Upper lobe of left lung (tissue), 6 donors: ENCODE results near the gene CCNG2. TPM values are rescaled to one million over a fixed set of nuclear protein-coding genes. Genes with fewer than 3 reads are reported as not detected.

ENCODE experiments used
- ATAC-seq, 2 donors: fragments of 200-7000 bp; cut with Tn5 transposase; one replicate each; pipeline ENCODE4 v1.9.1; 2022; ENCODE audit warnings: mild to moderate bottlenecking in 2 of 2, moderate library complexity in 2 of 2; ENCODE audit not compliant: low FRiP score in 2 of 2
- DNase-seq, 2 donors: peaks; one replicate each; pipeline ENCODE4 v3.0.0-alpha.2; 2019 to 2020
- H3K27ac ChIP-seq, 4 donors: fragments of 200-600 bp; sonication (generic); one replicate each; pipeline ENCODE4 v1.5.1; 2016 to 2019
- H3K27me3 ChIP-seq, 4 donors: fragments of 200-600 bp; sonication (generic); one replicate each; pipeline ENCODE4 v1.5.1; 2017 to 2019
- H3K36me3 ChIP-seq, 4 donors: fragments of 200-600 bp; sonication (generic); one replicate each; pipeline ENCODE4 v1.5.1; 2016 to 2019
- H3K4me1 ChIP-seq, 4 donors: fragments of 200-600 bp; sonication (generic); one replicate each; pipeline ENCODE4 v1.5.1; 2018 to 2019
- H3K4me3 ChIP-seq, 4 donors: fragments of 200-600 bp; sonication (generic); one replicate each; pipeline ENCODE4 v1.5.1; 2017 to 2019; ENCODE audit warnings: mild to moderate bottlenecking in 2 of 4, moderate library complexity in 1 of 4
- H3K9me3 ChIP-seq, 4 donors: fragments of 200-600 bp; sonication (generic); one replicate each; pipeline ENCODE4 v1.5.1; 2018 to 2019
- CTCF ChIP-seq, 6 experiments: fragments of 450-650 bp in 4 of 6; fragments of 200-600 bp in 2 of 6; sonication (generic) in 2 of 6; IDR thresholded peaks; one replicate each; pipeline ENCODE4 v1.5.1; 2016 to 2019; ENCODE audit warnings: antibody characterized with exemption in 6 of 6
- EP300 ChIP-seq, 4 donors: sonication (generic); formaldehyde crosslinking; IDR thresholded peaks; one replicate each; pipeline ENCODE4 v1.5.1; 2017; ENCODE audit warnings: antibody characterized with exemption in 4 of 4, control low read depth in 2 of 4
- POLR2A ChIP-seq, 4 donors: fragments of 450-650 bp; IDR thresholded peaks; one replicate each; pipeline ENCODE4 v1.5.1; 2016 to 2017; ENCODE audit warnings: antibody characterized with exemption in 4 of 4, mild to moderate bottlenecking in 2 of 4
- POLR2AphosphoS5 ChIP-seq, 2 donors: sonication (generic); formaldehyde crosslinking; IDR thresholded peaks; one replicate each; pipeline ENCODE4 v1.5.1; 2017; ENCODE audit warnings: antibody characterized with exemption in 2 of 2
- WGBS, 2 donors: methylation state at CpG; one replicate each; pipeline ENCODE4 v1.1.5; 2017 to 2018; 5-methylcytosine and 5-hydroxymethylcytosine counted together
- total RNA-seq, 6 donors: library from RNA; depleted of rRNA in 4 of 6; stranded (reverse); fragments of >200 nt in 4 of 6; gene quantifications; one replicate each; pipeline versions ENCODE4 v1.1.0 to v1.2.1, GENCODE V29; 2016 to 2021
- donor health status: DM: no; HTN: no; CAD: no; lungs with moderate emphysema.
- donor health status: DM: no; HTN: yes; CAD: no; lungs with severe emphysema.

Gene CCNG2
- total RNA-seq, 6 donors from 2014 or later: 14.1 to 50.5 (median 27.3) TPM

- DNase-seq (no peak), ATAC-seq (no peak)
- Histone ChIP-seq H3K4me3 (no peak overlapping the region), H3K36me3 (no peaks in the 10 kb centered on the region), H3K27me3 (no peaks in the 10 kb centered on the region), H3K4me1 (peaks cover 3 to 10% (median 4%) of the 10 kb centered on the region in 4 donors), H3K27ac (no peak overlapping the region), H3K9me3 (no peaks in the 10 kb centered on the region)
- no peak for TF ChIP-seq POLR2AphosphoS5 (IDR thresholded peaks at IDR 0.05)
- TF ChIP-seq CTCF (IDR thresholded peaks at IDR 0.05): no peak
- TF ChIP-seq POLR2A (IDR thresholded peaks at IDR 0.05): no peak
- WGBS, 2 donors: 90 to 91% methylated on average over 6 of the region's 6 CpGs
Observed at GRCh38 chr4:77151241-77151640, 5.8 kb upstream of the CCNG2 start.

- TF ChIP-seq POLR2A (IDR thresholded peaks at IDR 0.05): no peak
- TF ChIP-seq POLR2AphosphoS5 (IDR thresholded peaks at IDR 0.05): no peak
- TF ChIP-seq EP300 (IDR thresholded peaks at IDR 0.05): no peak
- TF ChIP-seq CTCF (IDR thresholded peaks at IDR 0.05): no peak
- H3K9me3 ChIP-seq: no peaks in the 10 kb centered on the region
- no peaks in the 10 kb centered on the region for H3K27me3 ChIP-seq
- H3K4me3 ChIP-seq: no peak overlapping the region
- no peak overlapping the region for H3K27ac ChIP-seq
- DNase-seq: no peak
- 53 to 61% methylated on average over 5 of the region's 5 CpGs for WGBS, 2 donors
- no peaks in the 10 kb centered on the region for H3K36me3 ChIP-seq
- peaks cover 5 to 12% (median 6%) of the 10 kb centered on the region in 4 donors for H3K4me1 ChIP-seq
- ATAC-seq: no peak
Observed at GRCh38 chr4:77152421-77152820, 4.6 kb upstream of the CCNG2 start.

GRCh38 chr4:77153006-77153405, 4.0 kb upstream of the CCNG2 start:
- Histone ChIP-seq H3K27ac (no peak overlapping the region), H3K9me3 (no peaks in the 10 kb centered on the region), H3K27me3 (no peaks in the 10 kb centered on the region), H3K4me1 (peaks cover 5 to 12% (median 6%) of the 10 kb centered on the region in 4 donors), H3K4me3 (no peak overlapping the region), H3K36me3 (no peaks in the 10 kb centered on the region)
- TF ChIP-seq CTCF (IDR thresholded peaks at IDR 0.05) (no peak), POLR2AphosphoS5 (IDR thresholded peaks at IDR 0.05) (no peak), POLR2A (IDR thresholded peaks at IDR 0.05) (no peak), EP300 (IDR thresholded peaks at IDR 0.05) (no peak)
- ATAC-seq: no peak
- WGBS, 2 donors: 71 to 74% methylated on average over 3 of the region's 3 CpGs
- no peak for DNase-seq

- Histone ChIP-seq H3K9me3 (no peaks in the 10 kb centered on the region), H3K4me1 (peaks cover 11 to 19% (median 15%) of the 10 kb centered on the region in 4 donors), H3K4me3 (no peak overlapping the region), H3K27me3 (no peaks in the 10 kb centered on the region), H3K36me3 (no peaks in the 10 kb centered on the region), H3K27ac (no peak overlapping the region)
- DNase-seq (no peak), ATAC-seq (no peak)
- no peak for TF ChIP-seq CTCF (IDR thresholded peaks at IDR 0.05)
- TF ChIP-seq POLR2AphosphoS5 (IDR thresholded peaks at IDR 0.05): no peak
- TF ChIP-seq EP300 (IDR thresholded peaks at IDR 0.05): no peak
- TF ChIP-seq POLR2A (IDR thresholded peaks at IDR 0.05): no peak
Observed at GRCh38 chr4:77154065-77154464, 2.9 kb upstream of the CCNG2 start.

- WGBS, 2 donors: 69 to 74% methylated on average over 4 of the region's 4 CpGs
- TF ChIP-seq POLR2A (IDR thresholded peaks at IDR 0.05): no peak
- no peak overlapping the region for H3K27ac ChIP-seq
- no peak for ATAC-seq
- H3K4me1 ChIP-seq: peaks cover 11 to 24% (median 17%) of the 10 kb centered on the region in 4 donors
- peaks cover 0 to 3% (median 0%) of the 10 kb centered on the region in 4 donors for H3K36me3 ChIP-seq
- no peaks in the 10 kb centered on the region for H3K9me3 ChIP-seq
- no peak overlapping the region for H3K4me3 ChIP-seq
- DNase-seq: no peak
- no peaks in the 10 kb centered on the region for H3K27me3 ChIP-seq
Observed at GRCh38 chr4:77154761-77155499, 2.1 kb upstream of the CCNG2 start.
